ENCODE data around the gene GTPBP4. TPM values are rescaled to one million over a fixed set of nuclear protein-coding genes. Genes with fewer than 3 reads are reported as not detected.
"Not testable (repeated sequence)": the region's sequence is repeated elsewhere in the genome, so short reads cannot be mapped to it uniquely, and the experiment has no call there.

The GTPBP4 gene
- total RNA-seq, 1 experiment from 2014 or later = 42.7 TPM

- peak; percentile 93 for DNase-seq (ENCODE audit: low read depth)
Measured at GRCh38 chr10:1056326-1057105, 68.3 kb downstream of the GTPBP4 start, which contains the start of gene WDR37. TSS of gene WDR37 (plus strand) at chr10:1056385. CDS start at chr10:1072156, 15,771 bp downstream.

GRCh38 chr10:1057106-1057657 is 68.9 kb downstream of the GTPBP4 start:
- DNase-seq (ENCODE audit: low read depth) = no peak

- no peak for DNase-seq (ENCODE audit: low read depth)
Measured at GRCh38 chr10:1058017-1058416, 69.8 kb downstream of the GTPBP4 start.

GRCh38 chr10:1059902-1060301 is 71.7 kb downstream of the GTPBP4 start:
- no peak for DNase-seq (ENCODE audit: low read depth)

- DNase-seq (ENCODE audit: low read depth) = no peak
Measured at GRCh38 chr10:1061930-1062774, 73.9 kb downstream of the GTPBP4 start.

GRCh38 chr10:1063232-1063865 is 75.1 kb downstream of the GTPBP4 start:
- no peak for DNase-seq (ENCODE audit: low read depth)

GRCh38 chr10:1064964-1065247 is 76.7 kb downstream of the GTPBP4 start:
- DNase-seq (ENCODE audit: low read depth) = no peak

GRCh38 chr10:1066734-1067133 is 78.5 kb downstream of the GTPBP4 start:
- DNase-seq (ENCODE audit: low read depth) = not testable (repeated sequence)

GRCh38 chr10:1068380-1069361 is 80.4 kb downstream of the GTPBP4 start:
- DNase-seq (ENCODE audit: low read depth) = no peak

Other genes starting within 250 kb of the GTPBP4 start
- 28.8 and 32.7 TPM in 2 replicates for gene LARP4B, start 56.7 kb upstream of the GTPBP4 start, total RNA-seq (2014; rRNA removed; shearing (Covaris generic))
- gene IDI2, start 37.4 kb downstream of the GTPBP4 start, total RNA-seq (2014; rRNA removed; shearing (Covaris generic)) = not detected in 2 replicates
- 118 and 163 TPM in 2 replicates for gene IDI1, start 60.7 kb downstream of the GTPBP4 start, total RNA-seq (2014; rRNA removed; shearing (Covaris generic))
- 13.5 and 14.1 TPM in 2 replicates for gene WDR37, start 68.0 kb downstream of the GTPBP4 start, total RNA-seq (2014; rRNA removed; shearing (Covaris generic))

Data from RPMI7951 (cell line).